CD4-positive, alpha-beta T cell treated with Interleukin-17A for 1 hour (primary cell): ENCODE data around the gene MYO18A.
"Not testable (repeated sequence)": the region's sequence is repeated elsewhere in the genome, so short reads cannot be mapped to it uniquely, and the experiment has no call there.

Experiments used
- DNase-seq: peaks from one replicate; pipeline ENCODE4 v3.0.0-alpha.2; 2020

Gene MYO18A

GRCh38 chr17:29193146-29193545 lies 12.9 kb upstream of the MYO18A start:
- DNase-seq: no peak

- no peak for DNase-seq
Measured at GRCh38 chr17:29190592-29191207, 10.5 kb upstream of the MYO18A start.

- DNase-seq: no peak
Measured at GRCh38 chr17:29190039-29190438, 9.8 kb upstream of the MYO18A start.

GRCh38 chr17:29189355-29189754 lies 9.2 kb upstream of the MYO18A start:
- DNase-seq: no peak

- DNase-seq: no peak
Measured at GRCh38 chr17:29181226-29181625, 1.0 kb upstream of the MYO18A start.

GRCh38 chr17:29180788-29181160 lies 576 bp upstream of the MYO18A start:
- no peak for DNase-seq

GRCh38 chr17:29179232-29180033 lies 765 bp downstream of the MYO18A start:
- DNase-seq: no peak

GRCh38 chr17:29178750-29179231 lies 1.4 kb downstream of the MYO18A start:
- no peak for DNase-seq

GRCh38 chr17:29177871-29178749 lies 2.1 kb downstream of the MYO18A start:
- no peak for DNase-seq

- no peak for DNase-seq
Measured at GRCh38 chr17:29177541-29177870, 2.7 kb downstream of the MYO18A start.

GRCh38 chr17:29176558-29177351 lies 3.4 kb downstream of the MYO18A start:
- DNase-seq: peak; percentile 52

- DNase-seq: no peak
Measured at GRCh38 chr17:29175349-29175748, 4.8 kb downstream of the MYO18A start.

- no peak for DNase-seq
Measured at GRCh38 chr17:29172589-29172988, 7.6 kb downstream of the MYO18A start.

GRCh38 chr17:29170682-29171081 lies 9.5 kb downstream of the MYO18A start:
- DNase-seq: no peak

GRCh38 chr17:29169806-29170591 lies 10.2 kb downstream of the MYO18A start:
- DNase-seq: no peak

GRCh38 chr17:29168759-29169126 lies 11.5 kb downstream of the MYO18A start:
- DNase-seq: not testable (repeated sequence)

- no peak for DNase-seq
Measured at GRCh38 chr17:29168079-29168758, 12.0 kb downstream of the MYO18A start.

- DNase-seq: no peak
Measured at GRCh38 chr17:29167393-29168078, 12.7 kb downstream of the MYO18A start.

GRCh38 chr17:29166507-29166887 lies 13.7 kb downstream of the MYO18A start:
- no peak for DNase-seq

- DNase-seq: no peak
Measured at GRCh38 chr17:29165800-29166506, 14.2 kb downstream of the MYO18A start.
